Thoracic aorta (tissue), 2 donors: ENCODE measurements around the gene ATRAID. TPM values are rescaled to one million over a fixed set of nuclear protein-coding genes. Genes with fewer than 3 reads are reported as not detected.

Experiments used
- ATAC-seq: fragments of 150-250 bp; one replicate; pipeline ENCODE4 v1.8.0; 2017; ENCODE audit warnings: low read depth; ENCODE audit not compliant: insufficient number of reproducible peaks, low FRiP score
- DNase-seq: peaks from one replicate; pipeline ENCODE4 v3.0.0-alpha.2; 2020; ENCODE audit warnings: low spot score
- H3K27ac ChIP-seq, 2 donors: fragments of 200-600 bp; sonication (generic); 1 replicate in 1 of 2; 2 replicates in 1 of 2; pipeline ENCODE4 v1.5.1; 2016; ENCODE audit warnings: mild to moderate bottlenecking in 2 of 2, moderate library complexity in 2 of 2
- H3K27me3 ChIP-seq: fragments of 200-600 bp; sonication (generic); replicated peaks from 2 replicates; pipeline ENCODE4 v1.6.0; 2016; ENCODE audit warnings: mild to moderate bottlenecking; ENCODE audit not compliant: insufficient read depth
- H3K36me3 ChIP-seq: fragments of 200-600 bp; sonication (generic); one replicate; pipeline ENCODE4 v1.5.1; 2016
- H3K4me1 ChIP-seq, 2 donors: fragments of 200-600 bp; sonication (generic); 1 replicate in 1 of 2; 2 replicates in 1 of 2; pipeline versions ENCODE4 v1.5.1 to v1.6.0; 2016; ENCODE audit warnings: low read depth in 2 of 2, mild to moderate bottlenecking in 1 of 2; ENCODE audit not compliant: control insufficient read depth in 1 of 2
- H3K4me3 ChIP-seq: fragments of 200-600 bp; sonication (generic); 2 replicates; pipeline ENCODE4 v1.5.1; 2016; ENCODE audit warnings: mild to moderate bottlenecking
- H3K9me3 ChIP-seq: fragments of 200-600 bp; sonication (generic); 2 replicates; pipeline ENCODE4 v1.5.1; 2016
- CTCF ChIP-seq: fragments of 200-600 bp; sonication (generic); IDR thresholded peaks from one replicate; pipeline ENCODE4 v1.5.1; 2019; ENCODE audit warnings: antibody characterized with exemption
- total RNA-seq, 2 donors: library from RNA; depleted of rRNA; stranded (reverse); fragments of >200 nt; gene quantifications; one replicate each; pipeline versions ENCODE4 v1.1.0 to v1.2.3, GENCODE V29; 2016

Gene ATRAID
- total RNA-seq, 2 donors from 2014 or later = 90.0 to 174 TPM

GRCh38 chr2:27217173-27218121 lies 5.6 kb downstream of the ATRAID start, which contains the start of gene CAD:
Gene CAD, plus strand, starts transcription at chr2:27217369. Its CDS starts 183 bp downstream, at chr2:27217552.
- no peaks in the 10 kb centered on the region for H3K9me3 ChIP-seq
- TF ChIP-seq CTCF = peak; percentile 46
- H3K27ac ChIP-seq = peak within 1 kb of the TSS; percentile 26 to 48
- H3K4me3 ChIP-seq = peak within 1 kb of the TSS; percentile 74
- H3K27me3 ChIP-seq = no peaks in the 10 kb centered on the region
- H3K4me1 ChIP-seq = peaks cover 10 to 29% of the 10 kb centered on the region in 2 donors
- peak; percentile 62 for ATAC-seq
- DNase-seq = peak; percentile 46
- peaks cover 11% of the 10 kb centered on the region for H3K36me3 ChIP-seq

GRCh38 chr2:27218614-27219013 lies 6.8 kb downstream of the ATRAID start:
- no peak for TF ChIP-seq CTCF
- no peak for ATAC-seq
- no peaks in the 10 kb centered on the region for H3K9me3 ChIP-seq
- H3K27me3 ChIP-seq = no peaks in the 10 kb centered on the region
- H3K4me1 ChIP-seq = peaks cover 4 to 20% of the 10 kb centered on the region in 2 donors
- no peak for DNase-seq
- no peak overlapping the region for H3K27ac ChIP-seq
- no peak overlapping the region for H3K4me3 ChIP-seq
- peaks cover 22% of the 10 kb centered on the region for H3K36me3 ChIP-seq

- no peaks in the 10 kb centered on the region for H3K27me3 ChIP-seq
- H3K4me1 ChIP-seq = peaks cover 4 to 19% of the 10 kb centered on the region in 2 donors
- no peak for ATAC-seq
- no peak overlapping the region for H3K27ac ChIP-seq
- no peak for DNase-seq
- H3K36me3 ChIP-seq = peaks cover 26% of the 10 kb centered on the region
- H3K9me3 ChIP-seq = no peaks in the 10 kb centered on the region
- H3K4me3 ChIP-seq = no peak overlapping the region
- TF ChIP-seq CTCF = no peak
Observed at GRCh38 chr2:27219091-27219490, 7.2 kb downstream of the ATRAID start.

- Histone ChIP-seq H3K9me3 (no peaks in the 10 kb centered on the region), H3K4me1 (peaks cover 4 to 19% of the 10 kb centered on the region in 2 donors), H3K27ac (no peak overlapping the region), H3K4me3 (no peak overlapping the region), H3K27me3 (no peaks in the 10 kb centered on the region), H3K36me3 (peaks cover 36% of the 10 kb centered on the region)
- DNase-seq = no peak
- TF ChIP-seq CTCF = no peak
- no peak for ATAC-seq
Observed at GRCh38 chr2:27220091-27220490, 8.2 kb downstream of the ATRAID start.

- no peak for TF ChIP-seq CTCF
- ATAC-seq (no peak), DNase-seq (no peak)
- Histone ChIP-seq H3K27ac (no peak overlapping the region), H3K27me3 (no peaks in the 10 kb centered on the region), H3K9me3 (no peaks in the 10 kb centered on the region), H3K4me3 (no peak overlapping the region), H3K4me1 (peaks cover 4 to 19% of the 10 kb centered on the region in 2 donors), H3K36me3 (peaks cover 40% of the 10 kb centered on the region)
Observed at GRCh38 chr2:27221166-27221565, 9.3 kb downstream of the ATRAID start.
